Panc1 (cell line): ENCODE data around the gene PACSIN1. TPM values are rescaled to one million over a fixed set of nuclear protein-coding genes. Genes with fewer than 3 reads are reported as not detected.

Source experiments
- ATAC-seq: fragments of 200-7000 bp; cut with Tn5 transposase; 2 replicates; pipeline ENCODE4 v1.9.1; 2020; ENCODE audit warnings: mild to moderate bottlenecking, moderate library complexity
- BruUV-seq: library from RNA; stranded (reverse); fragments of 400-500 nt; replicated peaks from 2 replicates; lab custom pipeline; 2021; lab: Mats Ljungman, UMichigan
- CTCF ChIA-PET: fragments of 300-600 bp; sonication (Branson Sonifier 250); formaldehyde crosslinking; loops from one replicate; lab custom pipeline; 2022; ENCODE audit warnings: antibody characterized with exemption; lab: Charles Lee
- POLR2A ChIA-PET: fragments of 300-600 bp; sonication (Branson Sonifier 250); formaldehyde crosslinking; loops from one replicate; lab custom pipeline; 2022; ENCODE audit warnings: antibody characterized with exemption; lab: Charles Lee
- DNase-seq: peaks from one replicate; pipeline ENCODE4 v3.0.0-alpha.2; 2010; ENCODE audit warnings: low read depth, low spot score
- H3K27ac ChIP-seq: 2 replicates; pipeline ENCODE4 v1.5.1; 2011; ENCODE audit warnings: mild to moderate bottlenecking, low read length, inconsistent platforms
- H3K27me3 ChIP-seq: fragments of 200-500 bp; sonication (Bioruptor generic); 2 replicates; pipeline ENCODE4 v1.6.0; 2014; ENCODE audit warnings: low read length, inconsistent platforms; ENCODE audit not compliant: control insufficient read depth, insufficient read depth
- H3K36me3 ChIP-seq: fragments of 200-500 bp; sonication (Bioruptor generic); 2 replicates; pipeline ENCODE4 v1.5.1; 2014; ENCODE audit warnings: inconsistent platforms, mild to moderate bottlenecking, low read length, moderate library complexity; ENCODE audit not compliant: control insufficient read depth, insufficient read depth
- H3K4me1 ChIP-seq: 2 replicates; pipeline ENCODE4 v1.5.1; 2011; ENCODE audit warnings: inconsistent platforms, mild to moderate bottlenecking, low read length, moderate library complexity; ENCODE audit not compliant: control insufficient read depth, insufficient read depth
- H3K4me3 ChIP-seq, 2 experiments: 2 replicates each; pipeline ENCODE4 v1.5.1; 2011 to 2012; ENCODE audit warnings: low read depth in 2 of 2, low read length in 2 of 2, mild to moderate bottlenecking in 2 of 2, inconsistent platforms in 1 of 2, moderate library complexity in 1 of 2
- H3K9me3 ChIP-seq: fragments of 200-500 bp; sonication (Bioruptor generic); 2 replicates; pipeline ENCODE4 v1.5.1; 2014; ENCODE audit warnings: low read depth, mild to moderate bottlenecking, inconsistent platforms, low read length, moderate library complexity; ENCODE audit not compliant: control insufficient read depth, insufficient read depth
- POLR2AphosphoS5 ChIP-seq: IDR thresholded peaks from 2 replicates; pipeline ENCODE4 v1.6.1; 2012; ENCODE audit warnings: mild to moderate bottlenecking, low read depth, low read length, moderate library complexity
- SIN3A ChIP-seq: IDR thresholded peaks from 2 replicates; pipeline ENCODE4 v1.6.1; 2012; ENCODE audit warnings: low read depth, mild to moderate bottlenecking, low read length, moderate library complexity, borderline replicate concordance; ENCODE audit not compliant: insufficient read depth
- TCF7L2 ChIP-seq: IDR thresholded peaks from 2 replicates; pipeline ENCODE4 v1.6.1; 2011; ENCODE audit warnings: mild to moderate bottlenecking, low read depth, low read length, inconsistent platforms
- in situ Hi-C: cut with HindIII; loops from 2 replicates; pipeline ENCODE4 v1.10.0; 2016; ENCODE audit warnings: low sequenced_read_pairs, low pct_unique_long_range_greater_than_20kb
- intact Hi-C: fragments of 100-400 bp; cut with micrococcal nuclease; formaldehyde crosslinking; loops from one replicate; pipeline ENCODE4 v1.10.0; 2022; ENCODE audit not compliant: unreplicated experiment
- total RNA-seq: library from RNA; stranded (reverse); gene quantifications from one replicate; pipeline ENCODE4 v1.2.1, GENCODE V29; 2021; ENCODE audit not compliant: unreplicated experiment
- TF ChIP-seq, protein P1 (sequence below), 2 experiments: IDR thresholded peaks; 2 replicates each; pipeline ENCODE4 v1.6.1; 2011 to 2012; ENCODE audit warnings: low read depth in 2 of 2, control low read depth in 1 of 2, low read length in 1 of 2, mild to moderate bottlenecking in 1 of 2, moderate library complexity in 1 of 2; ENCODE audit not compliant: insufficient read depth in 1 of 2
- TF ChIP-seq, protein P2 (sequence below): fragments of 450-650 bp; IDR thresholded peaks from 2 replicates; pipeline ENCODE4 v1.5.1; 2017; ENCODE audit warnings: mild to moderate bottlenecking

The PACSIN1 gene
- total RNA-seq, 1 experiment from 2014 or later = 0.18 TPM

DNA sequence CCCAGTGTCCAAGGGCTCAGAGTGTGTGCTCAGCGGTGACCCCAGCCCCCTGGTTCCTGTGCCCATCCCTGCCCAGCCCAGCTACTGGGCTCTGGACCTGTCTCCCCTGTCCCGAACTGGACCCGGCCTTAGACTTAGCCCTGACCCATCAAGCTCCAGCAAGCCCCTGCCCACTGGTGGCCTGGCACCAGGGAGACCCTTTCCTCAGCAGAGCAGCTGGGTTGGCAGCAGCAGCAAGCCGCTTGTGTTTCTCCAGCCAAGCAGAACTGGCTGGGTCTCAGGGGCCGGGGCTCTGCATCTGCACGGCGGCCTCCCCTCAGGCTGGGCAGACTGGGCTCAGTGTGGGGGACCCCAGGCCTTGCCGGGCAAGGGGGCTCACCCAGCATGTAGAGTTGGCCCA is 89.5 kb downstream of the PACSIN1 start:
- CTCF ChIA-PET = interaction anchor here (0.6 kb wide), 1 partner anchor 57 kb away, joined by 8 read pairs; no protein-coding TSS in a partner anchor
- no peak for TF ChIP-seq POLR2AphosphoS5
- no peak for TF ChIP-seq TCF7L2
- TF ChIP-seq, protein P1, sequence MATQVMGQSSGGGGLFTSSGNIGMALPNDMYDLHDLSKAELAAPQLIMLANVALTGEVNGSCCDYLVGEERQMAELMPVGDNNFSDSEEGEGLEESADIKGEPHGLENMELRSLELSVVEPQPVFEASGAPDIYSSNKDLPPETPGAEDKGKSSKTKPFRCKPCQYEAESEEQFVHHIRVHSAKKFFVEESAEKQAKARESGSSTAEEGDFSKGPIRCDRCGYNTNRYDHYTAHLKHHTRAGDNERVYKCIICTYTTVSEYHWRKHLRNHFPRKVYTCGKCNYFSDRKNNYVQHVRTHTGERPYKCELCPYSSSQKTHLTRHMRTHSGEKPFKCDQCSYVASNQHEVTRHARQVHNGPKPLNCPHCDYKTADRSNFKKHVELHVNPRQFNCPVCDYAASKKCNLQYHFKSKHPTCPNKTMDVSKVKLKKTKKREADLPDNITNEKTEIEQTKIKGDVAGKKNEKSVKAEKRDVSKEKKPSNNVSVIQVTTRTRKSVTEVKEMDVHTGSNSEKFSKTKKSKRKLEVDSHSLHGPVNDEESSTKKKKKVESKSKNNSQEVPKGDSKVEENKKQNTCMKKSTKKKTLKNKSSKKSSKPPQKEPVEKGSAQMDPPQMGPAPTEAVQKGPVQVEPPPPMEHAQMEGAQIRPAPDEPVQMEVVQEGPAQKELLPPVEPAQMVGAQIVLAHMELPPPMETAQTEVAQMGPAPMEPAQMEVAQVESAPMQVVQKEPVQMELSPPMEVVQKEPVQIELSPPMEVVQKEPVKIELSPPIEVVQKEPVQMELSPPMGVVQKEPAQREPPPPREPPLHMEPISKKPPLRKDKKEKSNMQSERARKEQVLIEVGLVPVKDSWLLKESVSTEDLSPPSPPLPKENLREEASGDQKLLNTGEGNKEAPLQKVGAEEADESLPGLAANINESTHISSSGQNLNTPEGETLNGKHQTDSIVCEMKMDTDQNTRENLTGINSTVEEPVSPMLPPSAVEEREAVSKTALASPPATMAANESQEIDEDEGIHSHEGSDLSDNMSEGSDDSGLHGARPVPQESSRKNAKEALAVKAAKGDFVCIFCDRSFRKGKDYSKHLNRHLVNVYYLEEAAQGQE (IDR thresholded peaks at IDR 0.05; ENCODE audit: insufficient read depth in 1 of 2, low read depth in 2 of 2, low read length in 1 of 2) = no peak
- TF ChIP-seq, protein P2, sequence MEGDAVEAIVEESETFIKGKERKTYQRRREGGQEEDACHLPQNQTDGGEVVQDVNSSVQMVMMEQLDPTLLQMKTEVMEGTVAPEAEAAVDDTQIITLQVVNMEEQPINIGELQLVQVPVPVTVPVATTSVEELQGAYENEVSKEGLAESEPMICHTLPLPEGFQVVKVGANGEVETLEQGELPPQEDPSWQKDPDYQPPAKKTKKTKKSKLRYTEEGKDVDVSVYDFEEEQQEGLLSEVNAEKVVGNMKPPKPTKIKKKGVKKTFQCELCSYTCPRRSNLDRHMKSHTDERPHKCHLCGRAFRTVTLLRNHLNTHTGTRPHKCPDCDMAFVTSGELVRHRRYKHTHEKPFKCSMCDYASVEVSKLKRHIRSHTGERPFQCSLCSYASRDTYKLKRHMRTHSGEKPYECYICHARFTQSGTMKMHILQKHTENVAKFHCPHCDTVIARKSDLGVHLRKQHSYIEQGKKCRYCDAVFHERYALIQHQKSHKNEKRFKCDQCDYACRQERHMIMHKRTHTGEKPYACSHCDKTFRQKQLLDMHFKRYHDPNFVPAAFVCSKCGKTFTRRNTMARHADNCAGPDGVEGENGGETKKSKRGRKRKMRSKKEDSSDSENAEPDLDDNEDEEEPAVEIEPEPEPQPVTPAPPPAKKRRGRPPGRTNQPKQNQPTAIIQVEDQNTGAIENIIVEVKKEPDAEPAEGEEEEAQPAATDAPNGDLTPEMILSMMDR = no peak
- no peak for TF ChIP-seq SIN3A
- no peak overlapping the region for H3K27ac ChIP-seq
- DNase-seq (no peak), ATAC-seq (0 out of 2 replicates have a peak, but pooled peaks have one; percentile 10)
- no peaks in the 10 kb centered on the region for H3K27me3 ChIP-seq
- no TSS peak for BruUV-seq
- no peak overlapping the region for H3K4me3 ChIP-seq
- POLR2A ChIA-PET = no interaction called here
- H3K4me1 ChIP-seq = peaks cover 26% of the 10 kb centered on the region
- H3K36me3 ChIP-seq = no peaks in the 10 kb centered on the region
- intact Hi-C loops = no loop called here
- in situ Hi-C loops = no loop called here
- no peaks in the 10 kb centered on the region for H3K9me3 ChIP-seq

DNA sequence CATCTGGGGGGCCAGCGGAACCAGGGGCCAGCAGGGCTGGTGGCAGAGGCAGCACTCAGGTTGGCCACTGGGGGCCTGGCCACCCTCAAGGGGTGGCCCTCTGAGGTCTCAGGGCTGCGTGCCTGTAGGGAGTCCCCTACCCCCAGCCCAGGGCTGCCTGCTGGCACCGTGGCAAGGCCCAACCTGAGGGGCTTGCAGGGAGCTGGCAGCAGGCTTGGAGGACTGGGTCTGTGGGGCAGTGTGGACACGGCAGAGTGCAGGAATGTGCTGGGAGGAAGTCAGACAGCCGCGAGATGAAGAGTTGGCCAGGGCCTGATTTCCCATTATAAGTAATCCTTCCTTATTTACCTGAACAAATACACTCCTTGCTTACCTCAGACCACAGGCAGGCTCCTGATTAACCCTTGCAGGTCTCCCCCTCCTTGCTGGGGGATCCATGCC is 90.2 kb downstream of the PACSIN1 start, which contains the start of gene SPDEF:
Gene SPDEF, minus strand, starts transcription at position 299 of the 441 bp plus-strand sequence. CDS start 11,874 bp downstream, outside the sequence.
- BruUV-seq = no TSS peak
- no peaks in the 10 kb centered on the region for H3K27me3 ChIP-seq
- DNase-seq = no peak
- ATAC-seq = peak; percentile 31; the same call in 1 of the 2 replicates
- intact Hi-C loops (no loop called here), in situ Hi-C loops (no loop called here)
- no peak within 1 kb of the TSS for H3K4me3 ChIP-seq
- ChIA-PET CTCF (interaction anchor here (0.5 kb wide), 1 partner anchor 22 kb away, joined by 8 read pairs; no protein-coding TSS in a partner anchor), POLR2A (no interaction called here)
- H3K4me1 ChIP-seq = peaks cover 26% of the 10 kb centered on the region
- H3K27ac ChIP-seq = no peak within 1 kb of the TSS
- H3K36me3 ChIP-seq = no peaks in the 10 kb centered on the region
- TF ChIP-seq, protein P2 = no peak
- TF ChIP-seq, protein P1 (IDR thresholded peaks at IDR 0.05; ENCODE audit: insufficient read depth in 1 of 2, low read depth in 2 of 2, low read length in 1 of 2) = no peak
- no peaks in the 10 kb centered on the region for H3K9me3 ChIP-seq
